Fibroblast of skin of back (primary cell): ENCODE data around the gene ABCB10.

Source experiments
- DNase-seq: peaks from one replicate; pipeline ENCODE4 v3.0.0-alpha.2; 2013

ABCB10 gene

DNA sequence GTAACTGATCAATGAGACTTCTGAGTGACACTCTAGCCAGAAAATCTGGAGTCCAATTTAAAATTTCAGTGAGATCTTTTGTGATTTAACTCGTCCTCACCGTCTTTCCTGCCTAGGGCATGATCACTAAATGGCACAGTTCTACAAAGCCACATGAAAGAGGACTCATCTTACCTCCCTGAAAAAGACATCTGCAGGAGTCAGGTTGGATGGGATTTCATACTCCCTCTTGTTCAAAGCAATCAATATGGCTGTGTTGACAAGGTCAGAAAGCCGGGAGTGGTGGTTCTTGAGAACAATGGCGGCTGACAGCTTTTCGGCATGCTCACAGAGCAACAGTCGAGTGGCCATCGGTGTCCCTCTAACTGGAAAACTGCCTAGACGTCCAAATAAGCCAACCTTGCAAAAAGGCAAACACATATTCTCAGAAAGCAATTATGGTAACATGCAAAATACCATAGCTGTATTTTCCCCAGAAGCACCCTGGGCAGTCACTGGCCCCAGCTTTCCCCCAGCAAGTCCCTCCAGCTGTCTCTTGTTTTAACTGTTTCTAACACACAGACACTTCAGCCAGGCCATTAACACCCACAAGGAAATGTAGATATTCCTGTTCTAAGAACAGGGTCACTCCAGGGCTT lies 88.0 kb downstream of the ABCB10 start:
- DNase-seq = no peak

DNA sequence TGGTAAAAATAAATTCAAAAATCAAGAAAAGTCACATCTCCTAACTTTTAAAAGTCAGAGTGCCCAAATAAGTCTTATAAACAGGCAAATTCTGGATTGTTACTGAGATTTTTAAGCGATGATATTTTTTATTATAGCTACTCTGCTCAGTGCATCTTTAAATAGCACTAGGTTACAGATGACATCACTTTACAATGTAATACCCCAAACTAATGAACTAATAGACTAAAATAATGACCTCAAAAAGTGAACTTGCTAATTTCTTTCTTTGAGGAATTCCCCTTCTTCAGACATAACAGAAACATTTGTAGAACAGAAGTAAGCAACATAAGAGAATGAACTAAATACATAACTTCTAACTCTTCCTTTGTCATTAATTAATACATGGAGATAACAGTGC lies 91.6 kb downstream of the ABCB10 start:
- no peak for DNase-seq
